ENCODE measurements around the gene LY6G5B. TPM values are rescaled to one million over a fixed set of nuclear protein-coding genes. Genes with fewer than 3 reads are reported as not detected.

LY6G5B gene
- total and polyA plus RNA-seq, 9 donors = 8.5 to 28.4 (median 13.1) TPM

GRCh38 chr6:31665501-31666336, 4.1 kb upstream of the LY6G5B start, which contains the start of gene CSNK2B:
Gene CSNK2B, plus strand, starts transcription at chr6:31666080. Its CDS starts 752 bp downstream, at chr6:31666832.
- H3K27ac ChIP-seq = peak within 1 kb of the TSS; percentile 85 to 90
- H3K4me3 ChIP-seq = peak within 1 kb of the TSS; percentile 78
- H3K27me3 ChIP-seq = no peaks in the 10 kb centered on the region
- no peaks in the 10 kb centered on the region for H3K36me3 ChIP-seq
- intact Hi-C loops (cut with DNase I) = loop anchor here in 1 of 4 donors (5.0 kb wide), 2 partner anchors 62 to 167 kb away; partner anchors contain the start of gene DDAH2
- peak; percentile 62 for TF ChIP-seq EP300 (IDR thresholded peaks at IDR 0.05)
- peak; percentile 84 for TF ChIP-seq POLR2A (IDR thresholded peaks at IDR 0.05)
- TF ChIP-seq CTCF (IDR thresholded peaks at IDR 0.05) = peak in 1 of 3 donors; percentile 24
- H3K4me1 ChIP-seq (ENCODE audit: insufficient read depth) = peaks cover 17% of the 10 kb centered on the region
- no peaks in the 10 kb centered on the region for H3K9me3 ChIP-seq
- DNase-seq = peak; percentile 97 to 99 (median 98)
- 0% methylated on average over 57 to 63 of the region's 63 CpGs for WGBS, 3 donors

DNA sequence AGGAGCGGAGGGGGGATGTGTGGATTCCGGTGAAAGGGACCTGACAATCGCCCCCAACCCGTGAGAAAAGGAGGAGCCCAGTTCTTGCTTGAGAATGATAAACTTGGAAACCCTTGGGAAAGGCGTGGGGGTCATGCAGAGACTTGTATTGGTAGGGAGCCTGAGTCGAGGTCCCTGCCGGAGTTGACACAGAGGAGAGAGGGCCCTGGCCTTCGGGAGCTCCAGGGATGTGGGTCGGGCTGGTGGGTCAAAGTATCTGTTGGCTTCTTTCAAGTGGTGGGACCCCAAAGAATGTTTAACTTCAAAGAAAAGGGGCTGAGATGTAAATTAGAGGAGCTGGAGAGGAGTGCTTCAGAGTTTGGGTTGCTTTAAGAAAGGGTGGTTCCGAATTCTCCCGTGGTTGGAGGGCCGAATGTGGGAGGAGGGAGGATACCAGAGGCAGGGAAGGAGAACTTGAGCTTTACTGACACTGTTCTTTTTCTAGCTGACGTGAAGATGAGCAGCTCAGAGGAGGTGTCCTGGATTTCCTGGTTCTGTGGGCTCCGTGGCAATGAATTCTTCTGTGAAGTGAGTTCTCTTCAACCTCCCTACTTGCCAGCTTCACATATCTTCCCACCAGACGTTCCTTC, 3.3 kb upstream of the LY6G5B start:
- H3K27ac ChIP-seq = peak overlapping the region; percentile 85 to 90
- no peaks in the 10 kb centered on the region for H3K27me3 ChIP-seq
- peaks cover 13% of the 10 kb centered on the region for H3K4me1 ChIP-seq (ENCODE audit: insufficient read depth)
- intact Hi-C loops (cut with DNase I) = loop anchor here in 1 of 4 donors (5.0 kb wide), 2 partner anchors 61 to 166 kb away; partner anchors contain the start of gene DDAH2
- 1 to 3% (median 1%) methylated on average over 15 of the region's 15 CpGs for WGBS, 3 donors
- H3K9me3 ChIP-seq = no peaks in the 10 kb centered on the region
- peak overlapping the region; percentile 78 for H3K4me3 ChIP-seq
- H3K36me3 ChIP-seq = no peaks in the 10 kb centered on the region
- DNase-seq = no peak
- TF ChIP-seq EP300 (IDR thresholded peaks at IDR 0.05) (no peak), CTCF (IDR thresholded peaks at IDR 0.05) (no peak), POLR2A (IDR thresholded peaks at IDR 0.05) (no peak)

DNA sequence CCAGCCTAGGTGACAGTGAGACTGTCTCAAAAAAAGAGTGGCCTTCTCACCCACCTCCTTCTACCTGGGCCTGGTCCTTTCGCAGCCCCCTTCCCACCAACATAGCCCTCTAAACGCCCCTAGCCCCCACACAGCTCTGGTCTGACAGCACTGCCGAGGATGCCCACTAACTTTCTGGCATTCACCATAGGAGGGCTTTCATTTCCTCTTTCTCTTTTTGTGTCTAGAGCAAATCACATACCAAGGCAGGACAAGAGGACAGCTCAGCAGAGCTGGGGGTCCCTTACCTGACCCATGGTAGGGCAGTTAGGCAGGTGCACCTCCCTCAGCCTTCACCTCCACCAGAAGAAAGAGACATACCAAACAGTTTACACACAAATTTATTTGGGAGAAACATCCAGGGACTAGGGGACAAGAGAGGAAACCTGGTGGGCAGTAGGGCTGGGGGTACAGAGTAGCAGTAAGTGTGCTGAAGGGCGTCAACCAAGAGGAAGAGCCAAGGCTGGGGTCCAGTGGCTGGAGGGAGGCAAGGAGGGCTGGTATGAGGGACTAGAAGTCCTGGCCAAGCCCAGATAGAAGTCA, 6.6 kb downstream of the LY6G5B start:
- no peak overlapping the region for H3K27ac ChIP-seq
- no peak for DNase-seq
- H3K4me3 ChIP-seq = no peak overlapping the region
- TF ChIP-seq EP300 (IDR thresholded peaks at IDR 0.05) (no peak), POLR2A (IDR thresholded peaks at IDR 0.05) (no peak), CTCF (IDR thresholded peaks at IDR 0.05) (no peak)
- intact Hi-C loops (cut with DNase I) = loop anchor here in 1 of 4 donors (10.0 kb wide), 1 partner anchor 288 kb away; no protein-coding TSS in a partner anchor
- no peaks in the 10 kb centered on the region for H3K36me3 ChIP-seq
- no peaks in the 10 kb centered on the region for H3K9me3 ChIP-seq
- peaks cover under 1% of the 10 kb centered on the region for H3K4me1 ChIP-seq (ENCODE audit: insufficient read depth)
- WGBS, 3 donors = 80 to 85% (median 84%) methylated on average over 4 of the region's 4 CpGs
- H3K27me3 ChIP-seq = no peaks in the 10 kb centered on the region

- H3K4me3 ChIP-seq = no peak overlapping the region
- no peaks in the 10 kb centered on the region for H3K9me3 ChIP-seq
- intact Hi-C loops (cut with DNase I) = loop anchor here in 1 of 4 donors (10.0 kb wide), 1 partner anchor 288 kb away; no protein-coding TSS in a partner anchor
- peaks cover 2% of the 10 kb centered on the region for H3K4me1 ChIP-seq (ENCODE audit: insufficient read depth)
- H3K27me3 ChIP-seq = no peaks in the 10 kb centered on the region
- WGBS, 3 donors = 58 to 69% (median 69%) methylated on average over 6 of the region's 6 CpGs
- H3K27ac ChIP-seq = no peak overlapping the region
- H3K36me3 ChIP-seq = no peaks in the 10 kb centered on the region
- no peak for TF ChIP-seq EP300 (IDR thresholded peaks at IDR 0.05)
- no peak for TF ChIP-seq POLR2A (IDR thresholded peaks at IDR 0.05)
- no peak for TF ChIP-seq CTCF (IDR thresholded peaks at IDR 0.05)
- DNase-seq = no peak
These were observed 7.1 kb downstream of the LY6G5B start for GRCh38 chr6:31676904-31677303.

Data from ovary (tissue), 9 donors.